ENCODE data around the gene MAML3. TPM values are rescaled to one million over a fixed set of nuclear protein-coding genes. Genes with fewer than 3 reads are reported as not detected.
A peak's percentile ranks its signal among the peaks of the same experiment; 100 is the strongest.

MAML3 gene
- total RNA-seq, 2 experiments from 2014 or later = 2.5 to 2.6 TPM

- Mint-ChIP-seq H3K4me1 (peaks cover 2% of the 10 kb centered on the region), H3K36me3 (ENCODE audit: low read depth) (no peaks in the 10 kb centered on the region), H3K9me3 (no peaks in the 10 kb centered on the region), H3K27ac (no peak overlapping the region), H3K27me3 (peaks cover 12% of the 10 kb centered on the region), H3K4me3 (no peak overlapping the region)
- no peak for DNase-seq
- ChIA-PET POLR2A (no interaction called here), CTCF (interaction anchor here (1.6 kb wide), 1 partner anchor 9 kb away, joined by 4 read pairs; no protein-coding TSS in a partner anchor)
These were observed 273.1 kb downstream of the MAML3 start for GRCh38 chr4:139880841-139881240.

DNA sequence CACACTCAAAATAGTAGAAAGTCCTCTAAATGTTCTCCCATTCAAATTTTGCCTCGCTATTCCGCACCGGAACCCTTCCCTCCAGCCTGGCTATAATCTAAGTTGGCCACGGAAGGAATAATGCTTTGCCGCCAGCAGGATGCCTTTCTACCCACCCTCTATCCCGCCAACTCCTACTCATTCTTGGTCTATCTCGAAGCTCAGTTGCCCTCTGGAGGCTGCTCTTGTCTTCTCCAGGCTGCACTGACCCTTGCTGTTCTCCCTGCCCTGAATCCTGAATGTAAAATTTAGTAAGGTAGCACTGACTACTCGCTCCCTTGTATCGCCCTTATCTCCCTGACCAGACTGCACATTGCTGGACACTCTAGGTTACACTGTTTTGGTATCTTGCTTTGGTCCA lies 275.9 kb downstream of the MAML3 start:
- no peak for DNase-seq
- Mint-ChIP-seq H3K27me3 (peaks cover 10% of the 10 kb centered on the region), H3K4me3 (no peak overlapping the region), H3K27ac (no peak overlapping the region), H3K36me3 (ENCODE audit: low read depth) (peaks cover 2% of the 10 kb centered on the region), H3K4me1 (peaks cover 11% of the 10 kb centered on the region), H3K9me3 (no peaks in the 10 kb centered on the region)
- CTCF ChIA-PET = no interaction called here
- POLR2A ChIA-PET = no interaction called here

- no peak overlapping the region for H3K4me3 Mint-ChIP-seq
- ChIA-PET CTCF (interaction anchor here (1.0 kb wide), 1 partner anchor 106 kb away, joined by 3 read pairs; no protein-coding TSS in a partner anchor), POLR2A (no interaction called here)
- H3K9me3 Mint-ChIP-seq = no peaks in the 10 kb centered on the region
- DNase-seq = no peak
- H3K27me3 Mint-ChIP-seq = peaks cover 8% of the 10 kb centered on the region
- H3K36me3 Mint-ChIP-seq (ENCODE audit: low read depth) = peaks cover 2% of the 10 kb centered on the region
- H3K27ac Mint-ChIP-seq = no peak overlapping the region
- H3K4me1 Mint-ChIP-seq = peaks cover 16% of the 10 kb centered on the region
These were observed 277.5 kb downstream of the MAML3 start for GRCh38 chr4:139876337-139876941.

DNA sequence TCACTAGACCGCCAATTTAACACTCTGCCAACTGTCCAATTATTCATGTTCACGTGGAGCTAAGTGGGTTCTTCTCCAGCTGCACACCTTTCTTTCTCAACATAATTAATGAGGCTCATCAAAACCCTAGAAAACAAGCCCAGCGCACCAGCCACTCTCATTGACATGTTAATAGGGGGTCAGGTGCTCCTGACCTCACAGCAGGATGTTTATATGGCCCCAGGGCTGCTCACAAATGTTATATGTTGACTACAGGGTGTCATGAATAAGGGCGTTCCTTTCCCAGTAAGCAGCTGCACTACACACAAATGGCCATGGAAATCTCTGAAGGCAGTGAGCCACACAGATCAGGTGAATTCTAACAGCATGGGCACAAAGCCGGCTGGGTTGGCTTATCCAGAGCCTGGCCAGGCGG lies 278.6 kb downstream of the MAML3 start:
- ChIA-PET CTCF (no interaction called here), POLR2A (no interaction called here)
- H3K4me1 Mint-ChIP-seq = peaks cover 16% of the 10 kb centered on the region
- no peak overlapping the region for H3K4me3 Mint-ChIP-seq
- no peaks in the 10 kb centered on the region for H3K9me3 Mint-ChIP-seq
- no peak for DNase-seq
- peaks cover 10% of the 10 kb centered on the region for H3K27me3 Mint-ChIP-seq
- no peak overlapping the region for H3K27ac Mint-ChIP-seq
- H3K36me3 Mint-ChIP-seq (ENCODE audit: low read depth) = peaks cover 2% of the 10 kb centered on the region

DNA sequence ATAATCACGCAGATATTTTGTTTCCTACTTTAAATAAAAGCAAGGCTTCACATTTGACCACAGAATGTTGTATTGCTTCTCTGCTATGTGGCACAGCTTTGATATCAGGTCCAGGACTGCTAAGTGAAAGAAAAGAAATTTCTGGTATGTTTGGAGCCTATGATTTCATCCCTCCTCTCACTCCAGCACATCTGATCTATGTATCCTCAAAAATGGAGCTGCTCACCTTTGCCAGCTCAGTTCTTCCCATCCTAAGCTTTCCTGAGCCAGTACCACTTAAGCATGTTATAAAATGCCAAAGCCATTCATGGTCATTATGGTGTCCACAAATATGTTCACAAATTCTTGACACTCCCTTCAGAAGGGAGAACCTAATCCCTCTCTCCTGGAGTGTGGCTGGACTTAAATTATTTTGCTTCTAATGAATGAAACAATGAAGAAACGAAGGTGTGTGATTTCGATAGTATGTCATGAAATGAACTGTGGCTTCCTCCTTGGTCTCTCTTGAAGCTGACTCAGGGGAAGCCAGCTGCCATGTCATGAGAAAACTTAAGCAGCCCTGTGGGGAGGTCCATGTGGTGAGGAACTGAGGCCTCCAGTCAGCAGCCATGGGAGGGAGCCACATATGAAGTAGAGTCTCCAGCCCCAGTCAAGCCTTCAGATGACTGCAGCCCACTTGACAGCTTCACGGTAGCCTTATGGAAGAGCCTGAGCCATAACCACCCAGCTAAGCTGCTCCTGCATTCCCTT lies 280.7 kb downstream of the MAML3 start:
- H3K4me3 Mint-ChIP-seq = no peak overlapping the region
- no peak for DNase-seq
- H3K9me3 Mint-ChIP-seq = no peaks in the 10 kb centered on the region
- POLR2A ChIA-PET = no interaction called here
- no peak overlapping the region for H3K27ac Mint-ChIP-seq
- CTCF ChIA-PET = interaction anchor here (1.6 kb wide), 1 partner anchor 8 kb away, joined by 4 read pairs; no protein-coding TSS in a partner anchor
- peaks cover 2% of the 10 kb centered on the region for H3K36me3 Mint-ChIP-seq (ENCODE audit: low read depth)
- peaks cover 16% of the 10 kb centered on the region for H3K4me1 Mint-ChIP-seq
- H3K27me3 Mint-ChIP-seq = peaks cover 10% of the 10 kb centered on the region

- Mint-ChIP-seq H3K4me3 (no peak overlapping the region), H3K27me3 (peaks cover 10% of the 10 kb centered on the region), H3K4me1 (peaks cover 16% of the 10 kb centered on the region), H3K9me3 (no peaks in the 10 kb centered on the region), H3K27ac (peak overlapping the region; percentile 32), H3K36me3 (ENCODE audit: low read depth) (peaks cover 2% of the 10 kb centered on the region)
- POLR2A ChIA-PET = no interaction called here
- DNase-seq = no peak
- CTCF ChIA-PET = interaction anchor here (1.6 kb wide), 1 partner anchor 9 kb away, joined by 4 read pairs; no protein-coding TSS in a partner anchor
These were observed 281.7 kb downstream of the MAML3 start for GRCh38 chr4:139872274-139872673.

- Mint-ChIP-seq H3K4me1 (peaks cover 14% of the 10 kb centered on the region), H3K27ac (no peak overlapping the region), H3K9me3 (no peaks in the 10 kb centered on the region), H3K27me3 (peaks cover 16% of the 10 kb centered on the region), H3K36me3 (ENCODE audit: low read depth) (peaks cover 2% of the 10 kb centered on the region), H3K4me3 (no peak overlapping the region)
- POLR2A ChIA-PET = no interaction called here
- CTCF ChIA-PET = no interaction called here
- DNase-seq = no peak
These were observed 284.2 kb downstream of the MAML3 start for GRCh38 chr4:139869810-139870209.

- Mint-ChIP-seq H3K4me3 (no peak overlapping the region), H3K27me3 (peaks cover 17% of the 10 kb centered on the region), H3K9me3 (no peaks in the 10 kb centered on the region), H3K36me3 (ENCODE audit: low read depth) (no peaks in the 10 kb centered on the region), H3K4me1 (no peaks in the 10 kb centered on the region), H3K27ac (no peak overlapping the region)
- ChIA-PET CTCF (no interaction called here), POLR2A (no interaction called here)
- DNase-seq = no peak
These were observed 287.6 kb downstream of the MAML3 start for GRCh38 chr4:139866276-139866962.

GRCh38 chr4:139865537-139865936 lies 288.4 kb downstream of the MAML3 start:
- peaks cover 12% of the 10 kb centered on the region for H3K27me3 Mint-ChIP-seq
- POLR2A ChIA-PET = no interaction called here
- no peak overlapping the region for H3K27ac Mint-ChIP-seq
- DNase-seq = no peak
- CTCF ChIA-PET = no interaction called here
- H3K4me1 Mint-ChIP-seq = peaks cover 5% of the 10 kb centered on the region
- H3K4me3 Mint-ChIP-seq = no peak overlapping the region
- no peaks in the 10 kb centered on the region for H3K36me3 Mint-ChIP-seq (ENCODE audit: low read depth)
- no peaks in the 10 kb centered on the region for H3K9me3 Mint-ChIP-seq

- H3K27ac Mint-ChIP-seq = no peak overlapping the region
- ChIA-PET CTCF (no interaction called here), POLR2A (no interaction called here)
- DNase-seq = no peak
- no peaks in the 10 kb centered on the region for H3K9me3 Mint-ChIP-seq
- peaks cover 18% of the 10 kb centered on the region for H3K4me1 Mint-ChIP-seq
- H3K27me3 Mint-ChIP-seq = peaks cover 12% of the 10 kb centered on the region
- H3K36me3 Mint-ChIP-seq (ENCODE audit: low read depth) = no peaks in the 10 kb centered on the region
- no peak overlapping the region for H3K4me3 Mint-ChIP-seq
These were observed 290.5 kb downstream of the MAML3 start for GRCh38 chr4:139863531-139863930.

GRCh38 chr4:139861471-139861870 lies 292.5 kb downstream of the MAML3 start:
- H3K27me3 Mint-ChIP-seq = peaks cover 12% of the 10 kb centered on the region
- no peak overlapping the region for H3K4me3 Mint-ChIP-seq
- H3K27ac Mint-ChIP-seq = no peak overlapping the region
- H3K36me3 Mint-ChIP-seq (ENCODE audit: low read depth) = no peaks in the 10 kb centered on the region
- DNase-seq = no peak
- no peaks in the 10 kb centered on the region for H3K9me3 Mint-ChIP-seq
- peaks cover 38% of the 10 kb centered on the region for H3K4me1 Mint-ChIP-seq
- POLR2A ChIA-PET = no interaction called here
- CTCF ChIA-PET = no interaction called here

DNA sequence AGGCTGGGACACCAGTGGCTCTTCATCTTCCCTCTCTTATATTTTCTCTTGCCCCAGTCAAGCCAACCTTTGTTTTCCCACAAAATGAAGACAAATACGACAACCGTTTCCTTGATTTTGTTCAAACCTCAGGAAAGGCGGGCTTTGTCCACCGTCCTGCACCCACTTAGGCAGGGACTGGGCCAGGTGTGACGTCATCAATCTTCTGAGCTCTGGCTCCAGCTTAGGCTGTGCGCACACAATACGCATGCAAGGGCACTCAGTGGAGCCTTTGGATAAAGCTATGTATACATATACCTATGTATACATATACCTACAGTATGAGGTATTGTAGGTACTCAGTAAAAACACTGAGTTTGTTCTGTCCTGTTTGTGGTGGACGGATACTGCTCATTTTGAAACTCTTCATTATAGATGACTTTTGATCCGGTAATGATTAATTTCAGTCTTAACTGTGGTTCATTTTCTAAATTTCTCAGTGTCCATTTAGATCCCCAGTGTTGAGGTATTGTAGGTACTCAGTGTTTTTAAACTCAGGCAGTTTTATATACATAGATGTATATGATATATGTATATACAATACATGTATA lies 293.5 kb downstream of the MAML3 start:
- H3K27ac Mint-ChIP-seq = no peak overlapping the region
- H3K4me3 Mint-ChIP-seq = no peak overlapping the region
- no peaks in the 10 kb centered on the region for H3K36me3 Mint-ChIP-seq (ENCODE audit: low read depth)
- ChIA-PET CTCF (no interaction called here), POLR2A (interaction anchor here (1.0 kb wide), 1 partner anchor 10 kb away, joined by 3 read pairs; no protein-coding TSS in a partner anchor)
- H3K4me1 Mint-ChIP-seq = peaks cover 43% of the 10 kb centered on the region
- H3K9me3 Mint-ChIP-seq = no peaks in the 10 kb centered on the region
- peaks cover 14% of the 10 kb centered on the region for H3K27me3 Mint-ChIP-seq
- no peak for DNase-seq

- H3K27me3 Mint-ChIP-seq = peaks cover 10% of the 10 kb centered on the region
- DNase-seq = no peak
- peaks cover 43% of the 10 kb centered on the region for H3K4me1 Mint-ChIP-seq
- ChIA-PET CTCF (no interaction called here), POLR2A (interaction anchor here (1.0 kb wide), 1 partner anchor 9 kb away, joined by 3 read pairs; no protein-coding TSS in a partner anchor)
- no peak overlapping the region for H3K27ac Mint-ChIP-seq
- no peaks in the 10 kb centered on the region for H3K9me3 Mint-ChIP-seq
- no peak overlapping the region for H3K4me3 Mint-ChIP-seq
- no peaks in the 10 kb centered on the region for H3K36me3 Mint-ChIP-seq (ENCODE audit: low read depth)
These were observed 294.1 kb downstream of the MAML3 start for GRCh38 chr4:139859876-139860275.

Measured in activated CD4-positive, alpha-beta memory T cell treated with anti-CD3 and anti-CD28 coated beads, Interleukin-2, amount 10 ng/mL, durations not matched to agents 7 days and 5 days (primary cell).